ENCODE results near the gene RAPGEF6.

RAPGEF6 gene

DNA sequence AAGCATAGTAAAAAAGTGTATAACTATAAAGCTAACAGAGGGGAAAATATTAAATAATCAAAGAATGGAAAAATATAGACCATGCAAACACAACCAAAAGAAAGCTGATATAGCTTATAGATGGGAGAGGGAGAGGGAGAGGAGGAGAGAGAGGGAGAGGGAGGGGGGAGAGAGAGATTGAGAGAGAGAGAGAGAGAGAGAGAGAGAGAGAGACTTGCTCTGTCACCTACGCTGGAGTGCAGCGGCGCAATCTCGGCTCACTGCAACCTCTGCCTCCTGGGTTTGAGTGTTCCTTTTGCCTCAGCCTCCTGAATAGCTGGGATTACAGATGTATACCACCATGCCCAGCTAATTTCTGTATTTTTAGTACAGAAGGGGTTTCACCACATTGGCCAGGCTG is 110.6 kb downstream of the RAPGEF6 start:
- no peak for TF ChIP-seq JUND (IDR thresholded peaks at IDR 0.05; ENCODE audit: low read depth)
- in situ Hi-C loops (cut with HindIII; ENCODE audit: low pct_unique_long_range_greater_than_20kb, low sequenced_read_pairs), result no loop called here
- DNase-seq (ENCODE audit: low read depth in 1 of 2, low spot score in 1 of 2), result no peak

DNA sequence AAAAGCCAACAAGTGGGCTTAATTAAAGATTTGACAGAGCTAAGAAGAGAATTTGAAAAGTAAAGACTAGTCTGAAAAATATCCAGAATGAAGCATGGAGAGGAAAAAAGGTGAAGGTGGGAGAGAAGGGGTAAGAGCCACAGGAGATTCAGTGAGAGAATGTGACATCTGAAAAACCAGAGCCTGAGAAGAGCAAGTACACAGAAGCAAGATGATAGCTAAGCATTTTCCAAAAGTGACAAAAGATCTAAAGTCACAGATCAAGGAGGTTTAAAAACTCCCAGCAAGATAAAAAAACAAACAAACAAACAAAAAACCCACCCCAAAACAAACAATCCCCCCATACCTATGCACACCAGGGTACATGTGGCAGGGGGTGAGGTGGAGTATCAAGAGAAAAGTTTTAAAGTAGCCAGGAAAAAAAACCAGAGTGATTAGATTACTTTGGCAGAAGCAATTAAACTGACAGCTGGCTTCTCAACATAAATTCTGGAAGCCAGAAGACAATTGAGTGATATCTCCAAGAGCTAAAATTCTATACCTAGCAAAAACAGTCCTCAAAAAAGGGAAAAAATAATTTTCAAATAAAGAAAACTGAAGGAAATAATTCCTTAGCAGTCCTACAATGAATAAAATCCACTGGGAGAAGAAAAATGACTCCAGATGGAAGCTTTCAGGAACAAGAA is 111.4 kb downstream of the RAPGEF6 start:
- TF ChIP-seq JUND (IDR thresholded peaks at IDR 0.05; ENCODE audit: low read depth), result no peak
- DNase-seq (ENCODE audit: low read depth in 1 of 2, low spot score in 1 of 2), result no peak
- in situ Hi-C loops (cut with HindIII; ENCODE audit: low pct_unique_long_range_greater_than_20kb, low sequenced_read_pairs), result no loop called here

DNA sequence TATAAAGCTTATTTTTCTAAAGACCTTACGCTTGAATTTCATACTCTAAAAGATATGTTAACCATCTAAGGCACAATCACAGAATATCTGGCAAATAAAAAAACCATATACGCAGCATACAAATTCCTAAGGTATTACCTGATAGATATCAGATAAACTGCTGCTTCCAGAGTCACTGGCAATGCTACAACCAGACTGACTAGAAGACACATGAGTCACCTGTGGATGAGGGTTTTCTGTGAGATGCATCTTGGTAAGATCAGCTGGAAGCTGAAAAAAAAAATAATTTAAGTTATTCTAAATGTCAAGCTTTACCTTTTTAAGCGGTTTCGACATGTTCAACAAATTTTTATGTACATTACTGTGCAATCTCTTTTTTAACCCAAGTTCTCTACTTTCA is 113.8 kb downstream of the RAPGEF6 start:
- in situ Hi-C loops (cut with HindIII; ENCODE audit: low pct_unique_long_range_greater_than_20kb, low sequenced_read_pairs), result no loop called here
- no peak for TF ChIP-seq JUND (IDR thresholded peaks at IDR 0.05; ENCODE audit: low read depth)
- no peak for DNase-seq (ENCODE audit: low read depth in 1 of 2, low spot score in 1 of 2)

DNA sequence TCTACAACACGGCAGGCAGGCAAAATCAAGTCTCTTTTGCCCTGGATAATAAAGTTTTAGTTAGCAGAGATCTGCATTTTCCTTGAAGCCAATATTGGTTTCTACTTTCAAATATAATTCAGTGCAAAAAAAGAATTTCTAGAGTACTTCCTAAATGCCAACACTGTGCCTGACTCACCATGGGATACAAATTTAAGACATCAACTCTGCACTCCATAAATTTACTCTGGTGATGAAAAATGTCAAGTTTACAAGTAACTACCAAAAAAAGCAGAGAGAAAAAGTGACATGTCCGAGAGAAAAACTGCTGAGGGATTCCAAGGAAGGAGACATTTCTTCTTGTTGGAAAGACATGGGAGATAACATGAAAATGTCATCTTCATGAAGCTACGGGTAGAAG is 119.7 kb downstream of the RAPGEF6 start:
- no peak for TF ChIP-seq JUND (IDR thresholded peaks at IDR 0.05; ENCODE audit: low read depth)
- in situ Hi-C loops (cut with HindIII; ENCODE audit: low pct_unique_long_range_greater_than_20kb, low sequenced_read_pairs), result no loop called here
- DNase-seq (ENCODE audit: low read depth in 1 of 2, low spot score in 1 of 2), result no peak

DNA sequence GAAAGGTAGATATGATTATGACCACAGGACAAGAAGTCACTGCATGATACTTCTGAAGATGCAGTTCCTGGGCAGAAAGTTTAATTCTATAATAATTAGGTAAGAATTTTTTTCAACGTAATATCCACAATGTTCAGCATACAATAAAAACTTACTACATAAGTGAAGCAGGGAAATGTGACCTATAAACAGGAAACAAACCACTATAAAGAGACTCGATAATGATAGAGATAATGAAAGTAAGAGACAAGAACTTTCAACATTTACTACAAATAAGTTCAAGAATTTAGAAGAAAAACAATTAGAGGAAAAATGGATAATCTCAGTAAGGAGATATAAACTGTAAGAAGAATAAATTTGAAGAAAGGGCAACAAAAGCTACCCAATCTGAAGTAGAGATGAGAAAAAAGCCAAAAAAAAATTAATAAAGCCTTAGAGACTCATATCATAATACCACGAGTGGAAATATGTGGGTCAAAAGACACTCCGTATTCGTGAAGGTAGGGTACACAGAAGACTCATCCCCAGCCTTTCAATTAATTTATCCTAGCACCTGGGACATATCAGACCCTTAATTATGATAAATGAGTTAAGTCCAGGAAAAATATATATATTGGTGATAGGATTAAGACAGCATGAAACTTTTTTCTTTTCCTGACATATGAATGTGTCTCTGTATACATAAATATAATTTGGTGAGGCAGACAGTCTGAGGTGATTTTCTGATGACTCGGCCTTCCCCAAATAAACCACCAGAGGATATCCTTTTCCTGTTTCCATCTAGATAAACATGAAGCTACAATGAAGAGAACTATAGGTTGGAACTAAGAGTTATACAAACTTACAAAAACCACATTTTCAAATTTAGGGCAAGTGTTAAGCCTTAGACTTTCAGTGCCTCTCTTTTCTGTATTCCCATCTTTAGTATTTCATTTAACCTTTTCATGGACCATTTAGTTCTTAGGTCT is 120.4 kb downstream of the RAPGEF6 start:
- DNase-seq (ENCODE audit: low read depth in 1 of 2, low spot score in 1 of 2), result no peak
- no peak for TF ChIP-seq JUND (IDR thresholded peaks at IDR 0.05; ENCODE audit: low read depth)
- in situ Hi-C loops (cut with HindIII; ENCODE audit: low pct_unique_long_range_greater_than_20kb, low sequenced_read_pairs), result no loop called here

DNA sequence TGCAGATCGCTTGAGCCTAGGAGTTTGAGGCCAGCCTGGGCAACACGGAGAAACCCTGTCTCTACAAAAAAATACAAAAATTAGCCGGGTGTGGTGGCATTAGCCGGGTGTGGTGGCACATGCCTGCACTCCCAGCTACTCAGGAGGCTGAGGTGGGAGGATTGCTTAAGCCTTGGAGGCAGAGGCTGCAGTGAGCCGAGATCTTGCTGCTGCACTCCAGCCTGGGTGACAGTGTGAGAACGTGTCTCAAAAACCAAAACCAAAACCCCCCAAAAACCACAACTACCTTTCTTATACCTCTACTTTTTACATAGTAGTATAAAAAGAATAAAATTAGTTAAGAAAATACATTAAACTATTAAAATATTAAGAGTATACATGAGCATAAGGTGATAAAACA is 121.2 kb downstream of the RAPGEF6 start:
- DNase-seq (ENCODE audit: low read depth in 1 of 2, low spot score in 1 of 2), result no peak
- no peak for TF ChIP-seq JUND (IDR thresholded peaks at IDR 0.05; ENCODE audit: low read depth)
- in situ Hi-C loops (cut with HindIII; ENCODE audit: low pct_unique_long_range_greater_than_20kb, low sequenced_read_pairs), result no loop called here

DNA sequence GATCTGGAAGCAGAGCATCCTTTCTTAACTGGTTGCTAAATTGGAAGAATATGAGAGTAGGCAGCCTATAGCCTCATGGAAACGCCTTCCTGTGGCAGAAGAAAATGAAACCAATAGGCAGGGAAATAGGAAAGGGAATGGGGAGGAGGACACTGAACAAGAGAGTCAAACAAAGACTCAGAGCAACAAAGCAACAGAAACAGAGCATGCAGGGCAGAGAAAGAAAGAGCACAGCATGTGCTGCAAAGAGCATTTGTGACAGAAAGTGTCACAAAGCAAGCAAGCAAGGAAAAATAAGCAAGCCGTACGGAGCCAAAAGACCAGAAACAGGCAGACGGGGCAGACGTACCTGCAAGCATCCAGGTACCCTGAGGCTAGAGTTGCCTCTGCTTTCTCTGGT is 123.1 kb downstream of the RAPGEF6 start:
- in situ Hi-C loops (cut with HindIII; ENCODE audit: low pct_unique_long_range_greater_than_20kb, low sequenced_read_pairs), result no loop called here
- no peak for TF ChIP-seq JUND (IDR thresholded peaks at IDR 0.05; ENCODE audit: low read depth)
- DNase-seq (ENCODE audit: low read depth in 1 of 2, low spot score in 1 of 2), result no peak

DNA sequence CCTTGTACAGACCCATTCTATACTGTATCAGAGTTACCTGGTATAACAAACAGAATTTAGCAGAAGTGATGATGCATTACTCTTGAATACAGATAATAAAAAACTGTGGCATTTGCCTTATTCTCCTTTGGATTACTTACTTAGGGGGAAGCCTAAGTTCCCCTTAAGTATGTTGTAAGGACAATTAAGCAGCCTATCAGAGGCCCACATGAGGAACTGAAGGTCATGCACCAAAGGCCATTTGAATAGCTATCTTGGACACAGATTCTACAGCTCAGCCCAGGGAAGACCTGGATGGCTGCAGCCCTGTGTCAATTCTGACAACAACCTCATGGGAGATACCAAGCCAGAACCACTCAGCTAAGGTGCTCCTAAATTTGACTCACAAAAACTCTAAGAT is 125.2 kb downstream of the RAPGEF6 start:
- DNase-seq (ENCODE audit: low read depth in 1 of 2, low spot score in 1 of 2), result no peak
- in situ Hi-C loops (cut with HindIII; ENCODE audit: low pct_unique_long_range_greater_than_20kb, low sequenced_read_pairs), result no loop called here
- TF ChIP-seq JUND (IDR thresholded peaks at IDR 0.05; ENCODE audit: low read depth), result no peak

DNA sequence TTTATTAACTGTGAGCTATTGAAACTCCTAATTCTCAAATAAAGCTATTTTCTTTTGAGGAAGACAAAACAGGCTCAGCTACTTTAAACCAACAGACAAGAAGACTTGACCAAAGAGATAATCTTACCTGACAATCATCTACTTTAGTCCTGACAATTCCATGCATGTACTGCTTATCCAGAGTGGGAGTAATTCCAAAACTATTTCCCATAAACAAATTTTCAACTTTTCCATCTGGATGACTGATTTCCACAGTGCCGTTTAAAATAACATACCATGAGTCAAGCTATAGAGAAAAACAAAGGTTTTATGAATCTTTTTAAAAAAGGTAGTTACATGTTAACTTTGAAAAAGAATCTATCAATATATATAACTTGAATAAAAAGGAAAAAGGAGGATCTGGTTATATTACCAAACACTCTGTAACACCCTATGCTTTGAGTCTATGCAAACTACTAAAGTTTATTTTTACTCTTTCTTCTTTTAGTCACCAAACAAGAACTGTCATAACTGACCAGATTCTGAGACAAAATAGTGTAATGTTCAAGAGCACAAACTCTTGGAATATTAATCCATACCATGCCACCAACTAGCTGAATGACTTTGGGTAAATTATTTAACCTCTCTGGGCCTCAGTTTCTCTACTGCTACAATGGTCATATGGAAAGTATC is 129.7 kb downstream of the RAPGEF6 start:
- TF ChIP-seq JUND (IDR thresholded peaks at IDR 0.05; ENCODE audit: low read depth), result no peak
- in situ Hi-C loops (cut with HindIII; ENCODE audit: low pct_unique_long_range_greater_than_20kb, low sequenced_read_pairs), result no loop called here
- no peak for DNase-seq (ENCODE audit: low read depth in 1 of 2, low spot score in 1 of 2)

DNA sequence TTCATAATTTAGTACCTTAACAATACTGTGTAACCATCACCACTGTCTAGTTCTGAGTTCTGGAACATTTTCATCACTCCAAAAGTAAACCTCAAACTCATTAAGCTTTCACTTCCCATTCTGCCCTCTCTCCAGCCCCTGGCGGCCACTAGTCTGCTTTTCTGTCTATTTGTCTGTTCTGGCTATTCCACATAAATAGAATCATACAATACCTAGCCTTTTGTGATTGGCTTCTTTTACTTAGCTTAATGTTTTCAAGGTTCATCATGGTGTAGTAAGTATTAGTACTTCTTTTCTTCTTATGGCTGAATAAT is 138.7 kb downstream of the RAPGEF6 start:
- no peak for DNase-seq (ENCODE audit: low read depth in 1 of 2, low spot score in 1 of 2)
- in situ Hi-C loops (cut with HindIII; ENCODE audit: low pct_unique_long_range_greater_than_20kb, low sequenced_read_pairs), result no loop called here
- no peak for TF ChIP-seq JUND (IDR thresholded peaks at IDR 0.05; ENCODE audit: low read depth)

DNA sequence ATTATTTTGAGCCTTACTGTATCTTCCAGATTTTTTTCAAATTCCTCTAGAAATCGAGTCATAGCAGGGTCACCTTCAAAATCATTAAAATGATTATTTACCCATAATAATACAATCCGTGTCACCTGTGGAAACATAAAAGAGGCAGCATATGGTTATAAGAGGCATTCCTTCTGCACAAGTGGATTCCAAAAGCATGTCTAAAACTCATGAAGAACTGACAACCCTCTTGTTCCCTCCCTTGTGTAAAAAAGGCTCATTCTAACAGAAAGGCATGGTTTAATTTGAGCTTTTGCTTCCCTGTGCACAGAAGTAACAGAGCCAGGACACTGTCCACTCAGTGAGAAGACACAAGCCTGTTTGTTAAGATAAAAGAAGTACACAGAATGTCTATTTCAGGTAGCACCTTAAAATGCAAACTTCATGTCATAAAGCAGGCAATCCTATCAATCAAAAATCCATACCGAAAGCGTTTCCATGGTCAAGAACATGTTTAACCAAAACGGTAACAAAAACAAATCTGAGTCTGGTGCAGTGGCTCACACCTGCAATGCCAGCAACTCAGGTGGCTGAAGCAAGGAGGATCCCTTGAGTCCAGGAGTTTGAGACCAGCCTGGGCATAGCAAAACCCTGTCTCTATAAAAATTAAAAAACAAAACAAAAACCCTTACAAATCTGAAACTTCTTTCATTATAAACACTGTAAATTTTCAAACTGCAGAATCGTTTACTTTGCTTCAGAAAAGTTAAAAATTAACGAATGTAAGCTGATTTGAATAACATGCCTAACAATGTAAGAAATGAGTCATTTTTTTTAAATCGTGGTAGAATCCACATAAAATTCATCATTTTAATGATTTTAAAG is 139.3 kb downstream of the RAPGEF6 start:
- no peak for TF ChIP-seq JUND (IDR thresholded peaks at IDR 0.05; ENCODE audit: low read depth)
- DNase-seq (ENCODE audit: low read depth in 1 of 2, low spot score in 1 of 2), result no peak
- in situ Hi-C loops (cut with HindIII; ENCODE audit: low pct_unique_long_range_greater_than_20kb, low sequenced_read_pairs), result no loop called here

DNA sequence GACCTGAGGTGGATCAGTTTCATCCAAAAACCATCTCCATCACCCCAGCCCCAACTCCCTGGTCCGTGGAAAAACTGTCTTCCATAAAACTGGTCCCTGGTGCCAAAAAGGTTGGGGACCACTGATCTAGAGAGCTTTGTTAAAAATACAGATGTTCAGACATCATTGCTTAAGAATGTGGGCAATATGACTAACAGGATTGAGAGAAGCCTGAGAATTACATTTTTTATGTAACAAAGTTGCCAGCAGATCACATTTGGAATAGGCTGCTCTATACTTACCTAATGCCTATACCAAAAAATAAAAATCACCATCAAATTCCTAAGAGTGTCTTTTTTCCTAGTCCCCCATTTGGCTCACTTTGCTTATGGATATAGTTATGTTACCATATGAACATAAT is 143.3 kb downstream of the RAPGEF6 start:
- TF ChIP-seq JUND (IDR thresholded peaks at IDR 0.05; ENCODE audit: low read depth), result no peak
- in situ Hi-C loops (cut with HindIII; ENCODE audit: low pct_unique_long_range_greater_than_20kb, low sequenced_read_pairs), result no loop called here
- DNase-seq (ENCODE audit: low read depth in 1 of 2, low spot score in 1 of 2), result no peak

Measured in T47D (cell line).